Measurements from ENCODE around the gene ATP6V0B.
A peak's percentile ranks its signal among the peaks of the same experiment; 100 is the strongest.

Gene ATP6V0B

DNA sequence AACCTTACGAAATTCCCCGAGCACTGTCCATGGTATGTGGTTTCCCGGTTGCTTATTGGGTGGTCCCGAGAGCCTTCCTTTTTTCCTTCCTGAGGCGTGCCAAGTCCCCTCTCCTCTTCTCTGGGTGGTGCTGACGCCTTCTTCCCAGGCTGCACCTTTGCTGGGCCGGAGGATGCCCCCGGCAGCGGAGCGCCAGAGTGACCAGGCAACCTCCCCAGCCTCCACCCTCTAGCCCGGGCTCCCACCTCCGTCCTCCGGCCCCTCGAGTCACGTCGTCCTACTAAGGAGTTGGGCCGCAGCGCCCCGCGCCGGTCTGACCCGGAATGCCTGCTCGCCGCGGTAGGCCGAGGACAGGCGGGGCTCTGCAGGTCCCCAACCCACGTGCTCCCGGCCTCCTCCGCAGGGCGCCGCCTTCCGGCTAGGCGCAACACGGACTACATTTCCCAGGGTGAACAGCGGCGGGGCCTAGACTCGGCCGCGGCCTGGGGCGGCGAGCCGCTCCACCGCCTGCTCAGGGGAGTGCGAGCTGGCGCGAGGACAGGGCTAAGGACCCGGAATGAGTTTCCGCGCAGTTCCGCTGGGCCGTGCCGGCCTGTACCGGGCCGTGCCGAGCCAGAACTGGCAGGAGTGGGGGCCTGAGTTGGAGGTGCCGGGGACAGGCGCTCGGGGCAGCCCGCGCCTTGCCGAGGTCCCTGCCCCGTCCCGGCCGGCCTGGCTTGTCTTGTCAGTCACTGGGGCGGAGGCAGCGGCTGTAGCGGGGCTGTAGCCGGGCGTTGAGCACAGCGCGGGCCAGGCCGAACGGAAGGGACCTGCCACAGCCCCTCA is 28.3 kb upstream of the ATP6V0B start, which contains the start of gene IPO13:
IPO13 (plus strand) TSS at position 715 of the 825 bp plus-strand sequence. CDS start 651 bp downstream, outside the sequence.
- DNase-seq (ENCODE audit: low read depth, low spot score) = peak; percentile 87

DNA sequence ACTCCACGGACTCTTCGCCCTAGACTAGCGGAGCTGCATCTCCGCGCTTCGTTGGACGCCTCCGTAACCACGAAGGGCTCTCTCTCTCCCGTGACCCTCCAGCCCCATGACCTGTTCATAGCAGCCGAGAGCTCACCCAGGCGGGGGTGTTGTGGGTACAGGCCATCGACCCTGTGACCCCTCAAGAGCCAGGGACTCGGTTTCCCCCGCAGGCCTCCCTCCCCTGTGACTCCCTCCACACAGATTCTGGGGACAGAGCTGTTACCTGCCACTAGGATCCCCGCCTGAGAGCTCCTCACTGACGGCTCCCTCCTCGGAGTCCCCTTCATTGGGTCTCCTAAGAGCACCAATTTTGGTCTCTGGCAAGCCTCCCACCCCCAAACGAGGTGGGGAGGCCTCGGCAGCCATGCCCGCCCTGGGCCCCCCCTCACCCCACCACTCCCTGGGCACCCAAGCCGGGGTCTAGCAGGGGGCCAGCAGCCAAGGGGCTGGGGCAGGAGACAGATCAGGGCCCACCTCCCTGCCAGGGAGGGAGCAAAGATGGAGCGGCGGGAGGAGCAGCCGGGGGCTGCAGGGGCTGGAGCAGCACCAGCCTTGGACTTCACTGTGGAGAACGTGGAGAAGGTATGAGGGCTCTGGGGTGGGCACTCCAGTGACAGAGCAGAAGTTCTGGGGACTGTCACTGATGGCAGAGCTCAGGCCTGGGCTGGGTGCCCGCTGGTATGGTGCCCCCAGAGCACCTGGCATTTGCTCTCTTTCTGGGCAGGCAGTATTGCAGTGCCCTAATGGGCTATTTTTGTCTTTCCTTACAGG is 27.5 kb upstream of the ATP6V0B start:
- DNase-seq (ENCODE audit: low read depth, low spot score) = no peak

- DNase-seq (ENCODE audit: low read depth, low spot score) = no peak
Observed at GRCh38 chr1:43947874-43948437, 26.8 kb upstream of the ATP6V0B start.

- DNase-seq (ENCODE audit: low read depth, low spot score) = no peak
Observed at GRCh38 chr1:43949678-43950077, 25.1 kb upstream of the ATP6V0B start.

GRCh38 chr1:43951021-43951985 is 23.5 kb upstream of the ATP6V0B start:
- no peak for DNase-seq (ENCODE audit: low read depth, low spot score)

GRCh38 chr1:43952731-43953346 is 21.9 kb upstream of the ATP6V0B start:
- no peak for DNase-seq (ENCODE audit: low read depth, low spot score)

DNA sequence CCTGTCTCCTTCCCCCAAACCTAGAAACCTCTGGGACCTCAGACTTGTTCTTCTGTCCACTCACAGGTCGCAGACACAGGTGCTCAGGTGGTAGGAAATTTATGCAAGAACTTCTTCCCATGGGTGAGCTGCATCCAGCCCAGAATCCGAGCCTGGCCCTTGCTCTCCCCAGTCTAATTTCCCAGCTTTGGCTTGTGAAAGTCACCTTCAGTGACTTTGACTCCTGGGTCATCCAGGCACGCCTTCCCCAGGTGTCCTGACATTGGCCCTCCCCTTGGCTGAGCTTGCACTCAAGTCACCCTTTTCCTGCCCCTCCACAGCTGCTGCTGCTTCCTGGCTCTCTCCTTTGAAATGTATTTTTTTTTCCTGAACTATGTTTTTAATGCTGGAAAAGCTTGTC is 21.4 kb upstream of the ATP6V0B start:
- DNase-seq (ENCODE audit: low read depth, low spot score) = no peak

GRCh38 chr1:43954036-43954435 is 20.7 kb upstream of the ATP6V0B start:
- DNase-seq (ENCODE audit: low read depth, low spot score) = no peak

GRCh38 chr1:43956234-43956633 is 18.5 kb upstream of the ATP6V0B start:
- DNase-seq (ENCODE audit: low read depth, low spot score) = no peak

- DNase-seq (ENCODE audit: low read depth, low spot score) = no peak
Observed at GRCh38 chr1:43957407-43958040, 17.2 kb upstream of the ATP6V0B start.

- DNase-seq (ENCODE audit: low read depth, low spot score) = no peak
Observed at GRCh38 chr1:43958351-43959255, 16.2 kb upstream of the ATP6V0B start.

DNA sequence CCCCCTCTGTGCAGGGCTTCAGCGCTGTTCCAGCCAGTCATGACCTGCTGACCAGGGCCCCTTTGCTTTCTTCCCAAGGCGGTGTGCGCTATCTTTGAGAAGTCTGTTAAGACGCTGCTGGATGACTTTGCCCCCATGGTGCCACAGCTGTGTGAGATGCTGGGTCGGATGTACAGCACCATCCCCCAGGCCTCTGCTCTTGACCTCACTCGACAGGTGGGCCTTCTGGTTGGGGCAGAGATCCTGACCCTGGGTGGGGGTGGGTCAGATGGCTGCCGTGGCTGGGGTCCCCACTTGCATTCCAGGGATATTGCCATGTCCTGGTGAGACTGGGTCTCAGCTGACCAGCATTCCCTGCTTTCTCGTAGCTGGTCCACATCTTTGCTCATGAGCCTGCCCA is 14.0 kb upstream of the ATP6V0B start:
- no peak for DNase-seq (ENCODE audit: low read depth, low spot score)

- no peak for DNase-seq (ENCODE audit: low read depth, low spot score)
Observed at GRCh38 chr1:43961692-43962091, 13.1 kb upstream of the ATP6V0B start.

- no peak for DNase-seq (ENCODE audit: low read depth, low spot score)
Observed at GRCh38 chr1:43962324-43962723, 12.4 kb upstream of the ATP6V0B start.

DNA sequence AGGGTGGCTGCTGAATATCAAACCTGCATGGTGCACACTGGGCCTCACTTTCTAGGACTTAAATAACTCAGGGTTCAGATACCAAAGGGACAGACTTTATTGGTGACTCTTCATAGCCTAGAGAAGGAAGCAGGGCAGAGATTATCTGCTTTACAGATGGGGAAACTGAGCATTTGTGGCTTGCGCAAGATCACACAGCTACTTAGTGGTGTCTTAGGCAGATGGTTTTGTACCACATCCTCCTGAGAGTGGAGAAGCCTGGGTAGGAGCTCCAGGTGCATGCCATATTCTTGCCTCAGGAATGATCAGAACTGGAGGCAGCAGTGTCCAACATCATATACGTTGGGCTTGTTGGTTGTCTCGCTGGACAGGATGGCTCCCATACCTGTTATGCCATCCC is 11.8 kb upstream of the ATP6V0B start:
- DNase-seq (ENCODE audit: low read depth, low spot score) = no peak

- no peak for DNase-seq (ENCODE audit: low read depth, low spot score)
Observed at GRCh38 chr1:43963890-43964289, 10.9 kb upstream of the ATP6V0B start.

GRCh38 chr1:43965316-43965715 is 9.4 kb upstream of the ATP6V0B start:
- no peak for DNase-seq (ENCODE audit: low read depth, low spot score)

- DNase-seq (ENCODE audit: low read depth, low spot score) = no peak
Observed at GRCh38 chr1:43968348-43968948, 6.3 kb upstream of the ATP6V0B start.

- DNase-seq (ENCODE audit: low read depth, low spot score) = no peak
Observed at GRCh38 chr1:43969416-43969745, 5.4 kb upstream of the ATP6V0B start.
